GM21576 (cell line): ENCODE results near the gene SLC16A4.

Experiments
- ATAC-seq: cut with Tn5 transposase; IDR thresholded peaks from one replicate; pipeline ENCODE4 v1.9.1; 2021; ENCODE audit warnings: mild to moderate bottlenecking, moderate library complexity; ENCODE audit not compliant: unreplicated experiment

SLC16A4 gene

DNA sequence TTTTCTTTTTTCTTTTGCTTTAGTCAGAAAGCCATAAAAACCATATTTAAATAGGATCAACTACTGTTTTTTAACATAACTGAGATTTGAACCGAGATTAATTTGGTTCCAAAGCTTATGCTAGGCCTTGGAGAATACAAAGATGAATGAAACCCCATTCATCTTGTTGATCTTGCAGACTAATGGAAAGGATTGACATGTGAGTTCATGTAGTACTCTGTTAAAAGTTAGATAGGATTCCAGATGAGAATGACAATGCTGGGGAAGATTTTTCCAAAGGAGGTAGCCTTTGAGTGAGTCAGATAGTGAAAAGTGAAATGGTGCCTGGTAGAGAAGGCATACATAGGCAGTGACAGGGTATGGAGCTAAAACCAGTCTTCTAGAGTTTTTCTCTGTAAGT lies 29.0 kb downstream of the SLC16A4 start:
- no peak for ATAC-seq

DNA sequence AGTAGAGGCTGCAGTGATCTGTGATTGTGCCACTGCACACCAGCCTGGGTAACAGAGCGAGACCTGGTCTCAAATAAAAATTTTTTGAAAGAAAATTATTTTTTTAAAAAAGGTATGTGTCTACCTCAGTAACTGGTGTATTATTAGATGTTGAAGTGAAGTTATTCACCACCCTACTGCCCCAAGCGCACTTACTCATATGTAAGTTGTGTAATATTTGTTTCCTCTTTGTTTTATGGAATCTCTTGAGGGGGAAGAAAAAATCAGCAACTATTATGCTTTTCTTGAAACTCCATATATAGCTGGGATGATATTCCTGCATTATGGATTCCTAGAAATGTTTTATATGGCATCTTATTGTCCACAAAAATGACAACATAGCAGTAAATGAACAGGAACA lies 30.4 kb downstream of the SLC16A4 start:
- no peak for ATAC-seq

DNA sequence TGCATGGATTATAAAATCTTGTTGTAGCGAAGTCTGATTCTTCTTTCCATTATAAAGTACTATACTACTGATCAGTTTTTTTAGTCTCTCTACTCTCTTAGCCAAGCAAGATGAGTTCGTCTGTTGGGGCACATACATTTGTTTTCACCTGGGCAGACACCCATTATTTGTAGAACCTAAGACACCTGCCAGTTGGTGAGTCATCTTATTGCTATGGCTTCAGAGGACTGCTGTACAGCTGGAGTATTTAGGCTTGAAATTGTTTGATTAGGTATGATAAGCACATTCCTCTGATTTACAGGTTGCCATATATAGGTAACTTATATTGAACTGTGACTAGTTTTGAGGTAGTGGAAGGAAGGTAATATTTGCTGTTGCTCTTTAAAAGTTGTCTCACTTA lies 34.4 kb downstream of the SLC16A4 start:
- ATAC-seq: no peak

DNA sequence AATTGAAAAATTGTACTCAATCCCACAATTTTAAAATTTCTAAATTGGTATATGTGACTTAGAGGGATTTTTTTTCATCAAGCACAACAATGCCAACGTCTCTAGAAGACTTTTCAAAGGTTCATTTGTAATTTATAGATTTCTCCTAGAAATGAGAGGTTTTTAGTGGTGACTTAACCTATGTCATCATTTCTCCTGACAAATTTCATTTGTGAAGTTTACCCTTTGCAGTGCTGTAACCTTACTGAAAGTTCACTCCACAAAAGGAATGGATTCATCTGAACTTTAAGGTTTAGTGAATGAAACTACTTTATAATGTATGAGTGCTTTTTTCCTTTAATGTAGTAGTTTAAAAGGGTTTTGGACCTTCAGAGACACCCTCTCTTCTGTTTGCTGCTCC lies 35.5 kb downstream of the SLC16A4 start:
- no peak for ATAC-seq

DNA sequence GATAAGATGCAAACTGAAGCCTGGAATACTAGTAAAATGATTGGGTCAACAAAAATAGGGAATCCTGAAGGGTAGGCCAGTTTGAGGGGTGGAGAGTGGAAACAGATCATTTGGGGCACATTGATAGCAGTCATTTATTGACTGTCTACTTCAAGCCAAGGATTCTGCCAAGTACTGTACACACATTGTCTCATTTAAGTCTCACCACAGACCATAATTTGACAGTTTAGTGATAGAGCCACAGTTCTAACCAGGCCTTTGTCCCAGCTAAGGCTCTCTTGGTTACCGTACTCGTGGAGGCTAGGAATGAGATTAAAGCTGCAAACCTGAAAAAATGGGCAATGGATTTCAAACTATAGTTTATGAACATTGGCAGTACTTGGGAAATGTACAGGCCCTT lies 40.5 kb downstream of the SLC16A4 start:
- ATAC-seq: no peak

DNA sequence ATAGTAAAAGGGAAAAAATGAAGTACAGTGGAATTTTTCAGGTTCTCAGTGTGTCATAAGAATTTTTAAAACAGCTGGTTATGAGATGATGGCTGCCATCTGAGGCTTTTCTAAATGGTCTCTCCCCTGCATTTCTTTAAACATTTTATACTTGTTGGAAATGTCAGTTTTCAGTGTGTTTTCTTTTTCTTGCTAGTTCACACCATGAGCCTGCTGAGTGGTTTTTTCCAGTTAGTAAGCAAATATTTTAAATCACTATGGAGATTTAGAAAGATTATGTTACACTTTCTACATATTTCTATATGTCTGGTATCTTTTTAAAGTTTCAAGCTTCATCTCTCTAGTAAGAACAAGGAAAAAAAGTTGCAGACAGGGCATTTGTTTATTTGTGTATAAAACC lies 42.1 kb downstream of the SLC16A4 start:
- no peak for ATAC-seq

DNA sequence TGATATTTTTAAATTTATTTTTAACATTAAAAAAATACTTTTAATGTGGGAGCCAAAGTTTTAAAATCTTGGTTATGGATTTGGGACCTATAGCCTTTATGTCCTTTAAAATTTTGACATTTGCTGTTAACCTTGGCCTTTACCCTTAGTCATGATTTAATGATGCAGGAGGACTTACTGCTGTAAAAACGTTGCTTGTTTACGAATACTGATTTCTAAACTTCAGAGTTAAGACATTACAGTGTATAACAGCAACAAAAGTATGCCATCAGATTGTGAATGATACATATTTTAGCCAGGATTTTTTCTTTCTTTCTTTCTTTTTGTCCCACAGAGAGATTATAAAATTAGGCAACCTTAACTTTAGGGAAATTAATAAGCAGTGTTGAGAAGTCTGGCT lies 42.8 kb downstream of the SLC16A4 start:
- no peak for ATAC-seq

DNA sequence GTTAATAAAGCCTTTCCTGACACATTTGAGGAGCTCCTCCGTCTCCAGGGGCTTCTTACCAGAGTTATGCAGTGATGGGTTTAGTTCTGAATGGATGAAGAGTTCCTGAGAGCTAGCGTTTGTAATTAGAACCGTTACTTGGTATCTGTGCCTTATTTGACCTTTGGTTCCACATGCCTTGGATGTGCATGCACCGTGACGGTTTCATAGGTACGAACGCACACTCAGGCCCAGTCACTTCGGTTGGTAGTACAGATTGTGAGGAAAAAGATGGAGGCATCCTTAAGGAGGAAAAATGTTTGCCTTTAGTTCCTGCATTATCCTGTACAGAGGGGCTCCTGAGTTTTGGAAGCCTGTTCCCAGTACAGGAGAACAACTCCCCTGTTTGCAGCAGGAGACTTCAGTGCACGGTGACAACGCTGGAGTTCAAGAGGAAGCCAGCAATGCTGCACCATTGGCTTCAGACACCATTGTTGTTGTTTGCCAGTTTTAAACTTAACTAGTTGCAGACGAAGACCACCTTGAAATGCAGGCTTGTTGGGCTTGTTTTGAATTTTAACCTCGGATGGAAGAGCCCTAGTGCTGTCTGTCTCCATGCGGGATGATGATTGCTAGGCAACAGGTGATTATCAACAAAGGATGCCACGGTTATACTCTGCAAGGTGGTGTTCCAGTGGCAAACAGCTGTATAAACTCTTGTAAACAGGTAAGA lies 43.5 kb downstream of the SLC16A4 start:
- no peak for ATAC-seq

DNA sequence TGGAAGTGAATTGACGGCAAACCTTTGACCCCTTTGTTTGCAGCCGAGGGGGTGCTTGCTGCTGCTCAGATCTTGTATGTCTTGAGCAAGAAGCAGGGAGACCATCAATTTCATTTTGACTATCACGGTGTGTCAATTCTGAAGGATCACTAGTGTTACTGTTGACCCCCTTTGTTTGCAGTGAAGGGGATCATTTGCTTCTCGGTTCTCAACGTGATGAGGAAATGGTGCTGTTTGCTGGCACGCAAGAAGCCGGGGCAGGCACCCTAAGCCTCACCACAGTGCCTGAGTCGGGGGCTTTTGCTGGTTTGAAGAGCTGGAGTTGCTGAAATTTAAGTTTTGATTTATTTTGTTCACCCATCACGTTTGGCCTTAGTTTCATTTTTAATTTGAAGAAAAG lies 44.1 kb downstream of the SLC16A4 start:
- ATAC-seq: no peak

DNA sequence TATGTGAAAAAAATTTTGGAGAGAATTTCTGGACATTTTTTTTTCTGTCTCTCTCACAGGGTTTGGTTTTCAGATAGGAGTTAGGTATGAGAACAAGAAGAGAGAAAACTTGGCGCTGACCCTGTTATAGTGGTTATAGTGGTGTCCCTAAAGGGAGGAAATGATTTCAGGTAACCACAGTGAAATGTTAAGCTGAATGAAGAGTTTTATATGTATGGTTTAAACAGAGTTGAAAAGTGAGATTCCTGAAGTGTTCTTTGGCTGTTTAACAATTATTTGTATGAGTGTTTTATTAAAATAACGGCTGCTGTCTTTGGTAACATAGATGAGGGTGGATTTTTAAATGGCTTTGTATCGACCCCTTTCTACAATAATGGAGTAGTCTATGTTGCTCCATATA lies 45.3 kb downstream of the SLC16A4 start:
- ATAC-seq: no peak

DNA sequence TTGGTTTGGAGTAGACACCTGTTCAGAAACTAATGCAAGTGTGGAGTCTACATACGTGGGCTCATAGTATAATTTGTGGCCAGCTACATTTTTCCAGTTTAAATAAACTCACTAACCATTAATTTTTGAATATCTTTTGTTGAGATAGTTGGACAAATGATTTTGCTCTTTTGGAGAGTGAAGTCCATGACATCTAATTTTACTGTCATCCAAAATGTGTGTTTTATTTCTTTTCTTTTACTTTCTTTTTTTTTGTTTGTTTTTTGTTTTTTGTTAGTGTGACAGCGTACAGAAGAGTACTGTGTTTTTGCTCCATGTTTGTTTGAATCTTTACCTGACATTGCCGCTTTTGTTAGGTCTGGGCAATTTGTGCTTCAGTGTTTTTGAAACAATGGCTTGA lies 46.7 kb downstream of the SLC16A4 start:
- ATAC-seq: no peak

DNA sequence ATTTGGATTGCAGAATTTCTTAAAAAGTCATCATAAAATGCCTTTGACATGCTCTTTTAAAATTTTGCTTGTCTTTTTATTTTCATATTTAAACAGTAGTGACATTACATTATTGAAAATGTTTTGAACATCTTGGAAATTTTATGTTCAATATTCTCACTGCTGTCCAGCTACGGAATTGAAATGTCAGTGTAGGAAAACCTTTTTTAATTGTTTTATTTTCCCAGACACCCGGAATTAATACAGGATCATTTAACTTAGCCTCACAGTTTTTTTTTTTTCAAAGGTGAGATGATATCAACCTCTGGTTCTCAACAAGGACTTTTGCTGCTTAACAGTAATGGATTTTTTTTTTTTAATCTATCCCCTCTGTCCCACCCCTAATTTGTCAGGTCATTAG lies 47.6 kb downstream of the SLC16A4 start:
- no peak for ATAC-seq

DNA sequence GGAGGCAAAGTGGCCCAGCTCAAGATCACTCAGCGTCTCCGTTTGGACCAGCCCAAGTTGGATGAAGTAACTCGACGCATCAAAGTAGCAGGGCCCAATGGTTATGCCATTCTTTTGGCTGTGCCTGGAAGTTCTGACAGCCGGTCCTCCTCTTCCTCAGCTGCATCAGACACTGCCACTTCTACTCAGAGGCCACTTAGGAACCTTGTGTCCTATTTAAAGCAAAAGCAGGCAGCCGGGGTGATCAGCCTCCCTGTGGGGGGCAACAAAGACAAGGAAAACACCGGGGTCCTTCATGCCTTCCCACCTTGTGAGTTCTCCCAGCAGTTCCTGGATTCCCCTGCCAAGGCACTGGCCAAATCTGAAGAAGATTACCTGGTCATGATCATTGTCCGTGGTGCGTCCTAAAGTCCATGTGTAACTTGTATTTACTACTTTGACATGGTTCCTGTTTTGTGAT lies 48.9 kb downstream of the SLC16A4 start:
- ATAC-seq: no peak

DNA sequence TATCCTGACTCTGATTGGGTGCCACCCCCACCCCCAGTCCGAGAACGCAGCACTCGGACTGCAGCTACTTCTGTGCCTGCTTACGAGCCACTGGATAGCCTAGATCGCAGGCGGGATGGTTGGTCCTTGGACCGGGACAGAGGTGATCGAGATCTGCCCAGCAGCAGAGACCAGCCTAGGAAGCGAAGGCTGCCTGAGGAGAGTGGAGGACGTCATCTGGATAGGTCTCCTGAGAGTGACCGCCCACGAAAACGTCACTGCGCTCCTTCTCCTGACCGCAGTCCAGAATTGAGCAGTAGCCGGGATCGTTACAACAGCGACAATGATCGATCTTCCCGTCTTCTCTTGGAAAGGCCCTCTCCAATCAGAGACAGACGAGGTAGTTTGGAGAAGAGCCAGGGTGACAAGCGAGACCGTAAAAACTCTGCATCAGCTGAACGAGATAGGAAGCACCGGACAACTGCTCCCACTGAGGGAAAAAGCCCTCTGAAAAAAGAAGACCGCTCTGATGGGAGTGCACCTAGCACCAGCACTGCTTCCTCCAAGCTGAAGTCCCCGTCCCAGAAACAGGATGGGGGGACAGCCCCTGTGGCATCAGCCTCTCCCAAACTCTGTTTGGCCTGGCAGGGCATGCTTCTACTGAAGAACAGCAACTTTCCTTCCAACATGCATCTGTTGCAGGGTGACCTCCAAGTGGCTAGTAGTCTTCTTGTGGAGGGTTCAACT lies 49.5 kb downstream of the SLC16A4 start:
- ATAC-seq: no peak

DNA sequence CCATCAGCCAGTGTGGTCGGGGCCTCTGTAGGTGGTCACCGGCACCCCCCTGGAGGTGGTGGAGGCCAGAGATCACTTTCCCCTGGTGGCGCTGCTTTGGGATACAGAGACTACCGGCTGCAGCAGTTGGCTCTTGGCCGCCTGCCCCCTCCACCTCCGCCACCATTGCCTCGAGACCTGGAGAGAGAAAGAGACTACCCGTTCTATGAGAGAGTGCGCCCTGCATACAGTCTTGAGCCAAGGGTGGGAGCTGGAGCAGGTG lies 50.7 kb downstream of the SLC16A4 start:
- ATAC-seq: no peak

DNA sequence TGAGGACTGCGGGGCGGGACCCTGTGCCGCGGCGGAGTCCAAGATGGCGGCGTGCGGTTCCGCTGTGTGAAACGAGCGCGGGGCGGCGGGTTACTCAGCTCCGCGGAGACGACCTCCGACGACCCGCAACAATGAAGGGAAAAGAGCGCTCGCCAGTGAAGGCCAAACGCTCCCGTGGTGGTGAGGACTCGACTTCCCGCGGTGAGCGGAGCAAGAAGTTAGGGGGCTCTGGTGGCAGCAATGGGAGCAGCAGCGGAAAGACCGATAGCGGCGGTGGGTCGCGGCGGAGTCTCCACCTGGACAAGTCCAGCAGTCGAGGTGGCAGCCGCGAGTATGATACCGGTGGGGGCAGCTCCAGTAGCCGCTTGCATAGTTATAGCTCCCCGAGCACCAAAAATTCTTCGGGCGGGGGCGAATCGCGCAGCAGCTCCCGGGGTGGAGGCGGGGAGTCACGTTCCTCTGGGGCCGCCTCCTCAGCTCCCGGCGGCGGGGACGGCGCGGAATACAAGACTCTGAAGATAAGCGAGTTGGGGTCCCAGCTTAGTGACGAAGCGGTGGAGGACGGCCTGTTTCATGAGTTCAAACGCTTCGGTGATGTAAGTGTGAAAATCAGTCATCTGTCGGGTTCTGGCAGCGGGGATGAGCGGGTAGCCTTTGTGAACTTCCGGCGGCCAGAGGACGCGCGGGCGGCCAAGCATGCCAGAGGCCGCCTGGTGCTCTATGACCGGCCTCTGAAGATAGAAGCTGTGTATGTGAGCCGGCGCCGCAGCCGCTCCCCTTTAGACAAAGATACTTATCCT lies 51.2 kb downstream of the SLC16A4 start:
- no peak for ATAC-seq

DNA sequence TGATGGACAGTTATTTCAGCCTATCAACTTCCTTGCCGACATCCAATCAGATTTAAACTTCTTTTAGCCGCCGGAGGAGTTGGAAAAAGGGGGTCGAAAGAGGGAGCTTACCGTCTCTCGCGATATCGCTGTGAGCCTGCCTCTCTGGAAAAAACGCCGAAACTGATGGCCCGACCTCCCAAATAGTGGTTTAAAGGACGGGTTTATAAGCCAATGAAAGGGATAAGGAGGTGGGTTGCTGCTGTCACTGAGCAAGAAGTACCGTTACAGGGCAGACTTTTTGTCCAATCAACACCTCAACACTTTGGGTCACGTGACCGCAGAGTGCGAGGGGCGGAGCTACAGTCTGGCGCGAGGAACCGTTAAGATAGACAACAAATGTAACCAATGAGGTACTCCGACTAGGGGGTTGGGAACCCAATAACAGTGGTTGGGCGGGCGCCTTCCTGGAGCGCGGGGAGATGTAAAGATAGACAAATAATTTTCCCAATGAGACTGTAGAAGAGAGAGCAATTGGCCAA lies 51.9 kb downstream of the SLC16A4 start, which contains the start of gene RBM15:
Gene RBM15 (plus strand): TSS at position 492 of the 521 bp plus-strand sequence. CDS start 29 bp downstream, at position 521.
- peak; percentile 70 for ATAC-seq

DNA sequence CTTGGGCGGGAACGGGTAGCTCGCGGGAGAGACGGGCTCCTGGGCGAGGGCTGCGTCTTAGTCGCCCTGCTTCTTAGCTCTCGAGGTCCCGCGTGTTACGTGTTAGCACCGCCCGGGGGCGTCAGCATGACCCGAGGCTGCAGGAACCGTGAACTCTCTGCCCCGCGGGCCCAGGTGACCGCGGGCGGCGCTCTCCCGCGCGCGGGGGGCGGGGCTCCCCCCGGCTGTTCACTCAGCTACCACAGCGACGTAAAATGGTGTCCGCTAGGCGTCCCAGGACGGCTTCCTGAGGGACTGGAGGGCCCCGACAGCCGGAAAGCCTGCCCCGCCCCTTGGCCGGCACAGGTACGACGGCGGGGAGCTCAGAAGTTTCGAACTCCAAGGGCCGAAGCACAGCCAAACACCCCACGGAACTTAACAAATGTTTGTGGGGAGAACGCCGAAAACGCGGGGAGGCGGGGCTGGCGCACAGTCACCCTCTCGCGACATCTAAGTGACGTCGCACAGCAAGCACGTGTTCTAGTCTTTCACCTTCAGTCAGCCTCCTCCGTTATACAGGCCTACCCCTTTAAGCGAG lies 52.4 kb downstream of the SLC16A4 start:
- peak; percentile 68 for ATAC-seq

DNA sequence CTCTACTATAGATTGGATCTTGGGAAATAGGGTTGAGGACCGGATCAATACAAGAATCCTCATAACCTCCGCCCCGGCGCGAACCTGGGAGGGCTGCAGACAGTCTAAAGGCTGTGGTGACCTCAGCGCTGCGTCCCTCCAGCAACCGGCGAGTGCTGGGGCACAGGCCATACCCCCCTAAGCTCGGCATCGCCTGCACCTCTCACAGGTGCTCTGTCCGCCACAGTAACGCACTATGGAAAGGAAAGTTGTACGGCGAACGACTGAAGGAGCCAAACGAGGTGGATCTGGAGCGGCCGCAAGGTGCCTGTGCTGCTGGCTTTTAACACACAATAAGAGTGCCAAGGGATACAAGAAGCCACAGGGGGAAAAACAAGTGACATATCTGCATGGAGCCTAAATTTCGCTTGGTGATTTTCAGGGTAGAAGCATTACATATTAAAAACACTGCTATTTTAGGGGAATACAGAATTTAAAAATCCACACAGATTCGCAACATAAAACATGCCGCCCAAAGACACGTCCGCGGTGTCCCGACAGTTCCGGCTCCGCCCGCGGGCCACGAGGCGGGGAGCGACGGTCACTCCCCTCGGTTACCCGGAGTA lies 53.0 kb downstream of the SLC16A4 start:
- ATAC-seq: no peak

DNA sequence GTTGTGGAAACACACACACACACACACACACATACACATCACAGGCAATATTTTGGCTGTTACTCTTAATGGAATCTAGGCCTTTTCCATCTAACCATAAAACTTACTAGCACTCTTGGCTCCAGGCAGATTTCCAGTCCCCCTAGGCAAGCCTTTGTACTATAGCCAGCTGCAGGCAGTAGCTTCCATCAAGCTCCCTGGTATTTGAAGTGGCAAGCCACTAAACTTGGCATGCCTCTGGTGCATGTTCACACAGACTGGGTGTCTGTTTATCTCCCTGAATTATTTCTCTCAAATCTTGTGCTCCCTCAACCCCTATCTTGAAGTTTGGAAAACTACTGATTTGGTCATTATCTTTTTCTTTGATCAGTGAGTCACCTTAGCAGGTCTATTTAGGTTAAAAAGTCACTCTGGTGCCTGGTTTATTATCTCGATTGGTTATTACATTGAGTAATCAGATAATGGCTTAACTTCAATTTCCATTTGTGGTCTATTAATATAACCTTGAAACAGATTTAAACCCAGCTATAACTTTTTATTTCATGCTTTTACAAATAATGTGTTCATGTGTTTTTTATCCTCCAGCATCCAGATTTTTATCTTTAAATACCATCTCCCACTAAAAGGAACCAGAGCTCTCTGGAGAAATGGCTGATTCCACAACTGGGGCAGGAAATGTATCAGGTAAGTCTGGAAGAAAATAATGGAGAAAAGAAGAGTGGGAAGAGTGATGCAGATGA lies 54.4 kb downstream of the SLC16A4 start:
- no peak for ATAC-seq
